A549 (cell line): ENCODE data around the gene KIF1A.

Experiments
- CBX2 ChIP-seq: fragments of 200-600 bp; sonication (generic); IDR thresholded peaks from 2 replicates; pipeline ENCODE4 v1.6.1; 2016; ENCODE audit warnings: low read depth, mild to moderate bottlenecking, borderline replicate concordance
- EHMT2 ChIP-seq: fragments of 200-600 bp; sonication (generic); IDR thresholded peaks from 2 replicates; pipeline ENCODE4 v1.6.1; 2016; ENCODE audit warnings: antibody characterized with exemption, low read depth, mild to moderate bottlenecking, moderate library complexity
- HDAC2 ChIP-seq: fragments of 200-600 bp; sonication (generic); IDR thresholded peaks from 2 replicates; pipeline ENCODE4 v1.6.1; 2016
- NFE2L2 ChIP-seq: fragments of 150-350 bp; conservative IDR thresholded peaks from 2 replicates; pipeline ENCODE4 v1.6.1; 2014; ENCODE audit warnings: low read length
- POLR2A ChIP-seq: IDR thresholded peaks from 2 replicates; pipeline ENCODE4 v1.6.1; 2012; ENCODE audit warnings: mild to moderate bottlenecking, low read length
- RNF2 ChIP-seq: fragments of 200-600 bp; sonication (generic); IDR thresholded peaks from 2 replicates; pipeline ENCODE4 v1.6.1; 2016; ENCODE audit warnings: low read depth, mild to moderate bottlenecking, antibody characterized with exemption, moderate library complexity, borderline replicate concordance
- SREBF2 ChIP-seq: fragments of 450-650 bp; IDR thresholded peaks from 2 replicates; pipeline ENCODE4 v1.6.1; 2014; ENCODE audit warnings: mild to moderate bottlenecking, moderate library complexity
- TP53 ChIP-seq: fragments of 250-450 bp; sonication (Bioruptor Pico); IDR thresholded peaks from 2 replicates; pipeline ENCODE4 v1.5.0; 2021; ENCODE audit warnings: mild to moderate bottlenecking, moderate library complexity
- TF ChIP-seq, protein P1 (sequence below): fragments of >200 bp; sonication (Bioruptor Twin); formaldehyde crosslinking; IDR thresholded peaks from 3 replicates; pipeline ENCODE4 v1.5.1; 2016
- TF ChIP-seq, protein P2 (sequence below): fragments of 450-650 bp; IDR thresholded peaks from 2 replicates; pipeline ENCODE4 v1.6.1; 2014; ENCODE audit warnings: antibody characterized with exemption
- TF ChIP-seq, protein P3 (sequence below): IDR thresholded peaks from 2 replicates; pipeline ENCODE4 v1.6.1; 2012
- TF ChIP-seq, protein P4 (sequence below): fragments of 200-600 bp; sonication (generic); IDR thresholded peaks from 2 replicates; pipeline ENCODE4 v1.6.1; 2016; ENCODE audit warnings: antibody characterized with exemption, mild to moderate bottlenecking, moderate library complexity
- TF ChIP-seq, protein P5 (sequence below): IDR thresholded peaks from 2 replicates; pipeline ENCODE4 v1.6.1; 2012

DNA sequence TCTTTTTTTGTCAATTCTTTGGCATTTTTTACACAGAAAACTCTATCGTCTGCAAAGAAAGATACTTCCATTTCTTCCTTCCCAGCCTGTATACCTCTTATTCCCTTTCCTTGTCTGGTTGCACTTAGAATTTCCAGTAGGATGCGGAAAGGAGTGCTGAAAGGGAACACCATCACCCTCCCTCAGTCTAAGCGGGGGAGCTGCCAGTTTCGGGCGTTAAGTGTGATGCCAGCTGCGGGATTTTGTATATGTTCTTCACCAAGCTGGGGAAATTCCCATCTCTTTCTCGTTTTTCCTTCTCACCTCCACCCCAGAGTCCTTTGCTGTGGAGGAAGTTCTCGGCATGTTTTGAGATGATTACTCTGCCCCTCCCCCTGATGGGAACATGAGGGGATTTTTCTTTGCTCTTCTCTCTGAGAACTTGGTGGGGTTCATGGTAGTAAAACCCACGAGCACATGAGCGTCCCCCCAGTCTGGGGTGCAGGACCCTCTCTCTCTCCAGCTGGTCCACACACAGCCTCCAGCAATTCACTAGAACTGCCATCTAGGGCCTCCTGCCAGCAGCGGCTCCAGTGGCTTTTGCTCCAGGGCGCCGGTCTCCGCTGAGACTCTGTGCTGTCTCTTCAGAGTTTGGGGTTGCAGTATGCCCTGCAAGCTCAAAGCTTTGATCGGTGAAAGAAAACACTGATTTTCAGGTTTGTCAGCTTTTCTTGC is 112.8 kb downstream of the KIF1A start:
- TF ChIP-seq TP53 (CRISPR knock-in tag) (no peak), RNF2 (no peak), POLR2A (no peak), EHMT2 (no peak), SREBF2 (no peak), CBX2 (no peak), NFE2L2 (no peak), HDAC2 (no peak)
- TF ChIP-seq, protein P1, sequence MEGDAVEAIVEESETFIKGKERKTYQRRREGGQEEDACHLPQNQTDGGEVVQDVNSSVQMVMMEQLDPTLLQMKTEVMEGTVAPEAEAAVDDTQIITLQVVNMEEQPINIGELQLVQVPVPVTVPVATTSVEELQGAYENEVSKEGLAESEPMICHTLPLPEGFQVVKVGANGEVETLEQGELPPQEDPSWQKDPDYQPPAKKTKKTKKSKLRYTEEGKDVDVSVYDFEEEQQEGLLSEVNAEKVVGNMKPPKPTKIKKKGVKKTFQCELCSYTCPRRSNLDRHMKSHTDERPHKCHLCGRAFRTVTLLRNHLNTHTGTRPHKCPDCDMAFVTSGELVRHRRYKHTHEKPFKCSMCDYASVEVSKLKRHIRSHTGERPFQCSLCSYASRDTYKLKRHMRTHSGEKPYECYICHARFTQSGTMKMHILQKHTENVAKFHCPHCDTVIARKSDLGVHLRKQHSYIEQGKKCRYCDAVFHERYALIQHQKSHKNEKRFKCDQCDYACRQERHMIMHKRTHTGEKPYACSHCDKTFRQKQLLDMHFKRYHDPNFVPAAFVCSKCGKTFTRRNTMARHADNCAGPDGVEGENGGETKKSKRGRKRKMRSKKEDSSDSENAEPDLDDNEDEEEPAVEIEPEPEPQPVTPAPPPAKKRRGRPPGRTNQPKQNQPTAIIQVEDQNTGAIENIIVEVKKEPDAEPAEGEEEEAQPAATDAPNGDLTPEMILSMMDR, result no peak
- TF ChIP-seq, protein P2, sequence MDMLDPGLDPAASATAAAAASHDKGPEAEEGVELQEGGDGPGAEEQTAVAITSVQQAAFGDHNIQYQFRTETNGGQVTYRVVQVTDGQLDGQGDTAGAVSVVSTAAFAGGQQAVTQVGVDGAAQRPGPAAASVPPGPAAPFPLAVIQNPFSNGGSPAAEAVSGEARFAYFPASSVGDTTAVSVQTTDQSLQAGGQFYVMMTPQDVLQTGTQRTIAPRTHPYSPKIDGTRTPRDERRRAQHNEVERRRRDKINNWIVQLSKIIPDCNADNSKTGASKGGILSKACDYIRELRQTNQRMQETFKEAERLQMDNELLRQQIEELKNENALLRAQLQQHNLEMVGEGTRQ, result no peak
- TF ChIP-seq, protein P3, sequence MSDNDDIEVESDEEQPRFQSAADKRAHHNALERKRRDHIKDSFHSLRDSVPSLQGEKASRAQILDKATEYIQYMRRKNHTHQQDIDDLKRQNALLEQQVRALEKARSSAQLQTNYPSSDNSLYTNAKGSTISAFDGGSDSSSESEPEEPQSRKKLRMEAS, result no peak
- TF ChIP-seq, protein P4, sequence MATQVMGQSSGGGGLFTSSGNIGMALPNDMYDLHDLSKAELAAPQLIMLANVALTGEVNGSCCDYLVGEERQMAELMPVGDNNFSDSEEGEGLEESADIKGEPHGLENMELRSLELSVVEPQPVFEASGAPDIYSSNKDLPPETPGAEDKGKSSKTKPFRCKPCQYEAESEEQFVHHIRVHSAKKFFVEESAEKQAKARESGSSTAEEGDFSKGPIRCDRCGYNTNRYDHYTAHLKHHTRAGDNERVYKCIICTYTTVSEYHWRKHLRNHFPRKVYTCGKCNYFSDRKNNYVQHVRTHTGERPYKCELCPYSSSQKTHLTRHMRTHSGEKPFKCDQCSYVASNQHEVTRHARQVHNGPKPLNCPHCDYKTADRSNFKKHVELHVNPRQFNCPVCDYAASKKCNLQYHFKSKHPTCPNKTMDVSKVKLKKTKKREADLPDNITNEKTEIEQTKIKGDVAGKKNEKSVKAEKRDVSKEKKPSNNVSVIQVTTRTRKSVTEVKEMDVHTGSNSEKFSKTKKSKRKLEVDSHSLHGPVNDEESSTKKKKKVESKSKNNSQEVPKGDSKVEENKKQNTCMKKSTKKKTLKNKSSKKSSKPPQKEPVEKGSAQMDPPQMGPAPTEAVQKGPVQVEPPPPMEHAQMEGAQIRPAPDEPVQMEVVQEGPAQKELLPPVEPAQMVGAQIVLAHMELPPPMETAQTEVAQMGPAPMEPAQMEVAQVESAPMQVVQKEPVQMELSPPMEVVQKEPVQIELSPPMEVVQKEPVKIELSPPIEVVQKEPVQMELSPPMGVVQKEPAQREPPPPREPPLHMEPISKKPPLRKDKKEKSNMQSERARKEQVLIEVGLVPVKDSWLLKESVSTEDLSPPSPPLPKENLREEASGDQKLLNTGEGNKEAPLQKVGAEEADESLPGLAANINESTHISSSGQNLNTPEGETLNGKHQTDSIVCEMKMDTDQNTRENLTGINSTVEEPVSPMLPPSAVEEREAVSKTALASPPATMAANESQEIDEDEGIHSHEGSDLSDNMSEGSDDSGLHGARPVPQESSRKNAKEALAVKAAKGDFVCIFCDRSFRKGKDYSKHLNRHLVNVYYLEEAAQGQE, result no peak
- TF ChIP-seq, protein P5, sequence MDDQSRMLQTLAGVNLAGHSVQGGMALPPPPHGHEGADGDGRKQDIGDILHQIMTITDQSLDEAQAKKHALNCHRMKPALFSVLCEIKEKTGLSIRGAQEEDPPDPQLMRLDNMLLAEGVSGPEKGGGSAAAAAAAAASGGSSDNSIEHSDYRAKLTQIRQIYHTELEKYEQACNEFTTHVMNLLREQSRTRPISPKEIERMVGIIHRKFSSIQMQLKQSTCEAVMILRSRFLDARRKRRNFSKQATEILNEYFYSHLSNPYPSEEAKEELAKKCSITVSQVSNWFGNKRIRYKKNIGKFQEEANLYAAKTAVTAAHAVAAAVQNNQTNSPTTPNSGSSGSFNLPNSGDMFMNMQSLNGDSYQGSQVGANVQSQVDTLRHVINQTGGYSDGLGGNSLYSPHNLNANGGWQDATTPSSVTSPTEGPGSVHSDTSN, result no peak
